HG03460 (cell line): Measurements from ENCODE around the gene SELENOS.

ENCODE experiments used
- ATAC-seq: cut with Tn5 transposase; IDR thresholded peaks from one replicate; pipeline ENCODE4 v1.9.1; 2021; ENCODE audit not compliant: unreplicated experiment

SELENOS gene

DNA sequence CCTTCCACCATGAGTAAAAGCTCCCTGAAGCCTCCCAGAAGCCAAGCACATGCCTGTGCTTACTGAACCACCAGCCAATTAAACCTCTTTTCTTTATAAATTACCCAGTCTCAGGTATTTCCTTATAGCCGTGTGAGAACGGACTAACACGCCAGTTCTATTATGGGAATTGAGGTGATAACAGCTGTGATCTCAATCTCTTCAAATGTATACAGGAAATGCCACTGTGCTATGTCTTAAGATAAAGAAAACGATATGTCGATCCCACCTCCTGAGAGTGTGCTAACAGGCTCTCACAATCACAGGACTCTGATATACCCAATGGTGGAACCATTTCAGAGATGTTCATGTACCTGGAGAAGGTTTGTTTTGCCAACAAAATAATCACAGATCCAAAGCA, 51.6 kb downstream of the SELENOS start:
- no peak for ATAC-seq
